Activated CD8-positive, alpha-beta memory T cell treated with anti-CD3 and anti-CD28 coated beads, Interleukin-2, amount 10 ng/mL, durations not matched to agents 7 days and 5 days (primary cell): ENCODE data around the gene RNF225. TPM values are rescaled to one million over a fixed set of nuclear protein-coding genes. Genes with fewer than 3 reads are reported as not detected.
"Not testable (repeated sequence)": the region's sequence is repeated elsewhere in the genome, so short reads cannot be mapped to it uniquely, and the experiment has no call there.

Experiments used
- ATAC-seq: fragments of 150-1000 bp; cut with Tn5 transposase; one replicate; pipeline ENCODE4 v1.10.0; 2021; ENCODE audit warnings: moderate library complexity
- CTCF ChIA-PET: fragments of 350-600 bp; sonication (Branson Sonifier 250); formaldehyde crosslinking; loops from one replicate; lab custom pipeline; 2021; ENCODE audit warnings: antibody characterized with exemption; lab: Charles Lee
- DNase-seq: peaks from one replicate; pipeline ENCODE4 v3.0.0-alpha.2; 2020
- H3K27ac Mint-ChIP-seq: one replicate; pipeline ENCODE4 v1.8.0; 2021; ENCODE audit warnings: mild to moderate bottlenecking, mixed read lengths
- H3K27me3 Mint-ChIP-seq: one replicate; pipeline ENCODE4 v1.8.0; 2021; ENCODE audit warnings: mixed read lengths
- H3K36me3 Mint-ChIP-seq: one replicate; pipeline ENCODE4 v1.8.0; 2021; ENCODE audit warnings: mild to moderate bottlenecking, mixed read lengths
- H3K4me1 Mint-ChIP-seq: one replicate; pipeline ENCODE4 v1.8.0; 2021; ENCODE audit warnings: mixed read lengths
- H3K4me3 Mint-ChIP-seq: one replicate; pipeline ENCODE4 v1.8.0; 2021; ENCODE audit warnings: mild to moderate bottlenecking, moderate library complexity, mixed read lengths
- H3K9me3 Mint-ChIP-seq: one replicate; pipeline ENCODE4 v1.8.0; 2022; ENCODE audit warnings: low read depth, mixed read lengths
- total RNA-seq, 2 experiments: library from RNA; stranded (reverse); gene quantifications; one replicate each; pipeline ENCODE4 v1.2.3, GENCODE V29; 2021

RNF225 gene
- under 1 TPM; 0.61 to 0.70 TPM for total RNA-seq

- Mint-ChIP-seq H3K4me3 (no peak within 1 kb of the TSS), H3K27me3 (peaks cover 8% of the 10 kb centered on the region), H3K4me1 (peaks cover 33% of the 10 kb centered on the region), H3K27ac (no peak within 1 kb of the TSS), H3K36me3 (peaks cover 39% of the 10 kb centered on the region), H3K9me3 (no peaks in the 10 kb centered on the region)
- ATAC-seq, result peak; percentile 8
- CTCF ChIA-PET, result no interaction called here
- no peak for DNase-seq
These were observed at the start of gene RNF225 for GRCh38 chr19:58395220-58395978. RNF225 (plus strand) TSS chr19:58395656; CDS start chr19:58396090, 434 bp downstream.

- Mint-ChIP-seq H3K27ac (peak overlapping the region; percentile 89), H3K36me3 (peaks cover 22% of the 10 kb centered on the region), H3K27me3 (no peaks in the 10 kb centered on the region), H3K4me3 (peak overlapping the region; percentile 94), H3K9me3 (no peaks in the 10 kb centered on the region), H3K4me1 (peaks cover 26% of the 10 kb centered on the region)
- CTCF ChIA-PET, result interaction anchor here (1.3 to 1.9 kb wide), 7 partner anchors 15 to 172 kb away, joined by 3 to 16 read pairs (median 3); partner anchors contain the start of genes ZBTB45, ZNF497 and ZNF584
- ATAC-seq, result peak; percentile 97
- DNase-seq, result peak; percentile 83
These were observed 48.2 kb upstream of the RNF225 start for GRCh38 chr19:58346961-58347929.

- ATAC-seq, result peak; percentile 5
- not testable (repeated sequence) for DNase-seq, H3K27me3 Mint-ChIP-seq, H3K9me3 Mint-ChIP-seq
- H3K27ac Mint-ChIP-seq, result peak overlapping the region; percentile 89
- H3K4me3 Mint-ChIP-seq, result peak overlapping the region; percentile 94
- H3K36me3 Mint-ChIP-seq, result peaks cover 19% of the 10 kb centered on the region
- H3K4me1 Mint-ChIP-seq, result peaks cover 26% of the 10 kb centered on the region
- CTCF ChIA-PET, result interaction anchor here (1.2 to 1.9 kb wide), 9 partner anchors 15 to 171 kb away, joined by 3 to 16 read pairs (median 3); partner anchors contain the start of genes ZBTB45, ZNF497 and ZNF584
These were observed 47.4 kb upstream of the RNF225 start for GRCh38 chr19:58348080-58348479.

GRCh38 chr19:58349590-58349989 is 45.9 kb upstream of the RNF225 start:
- DNase-seq (no peak), ATAC-seq (no peak)
- Mint-ChIP-seq H3K36me3 (peaks cover 17% of the 10 kb centered on the region), H3K9me3 (no peaks in the 10 kb centered on the region), H3K27ac (peak overlapping the region; percentile 64), H3K4me1 (peaks cover 30% of the 10 kb centered on the region), H3K27me3 (no peaks in the 10 kb centered on the region), H3K4me3 (peak overlapping the region; percentile 44)
- CTCF ChIA-PET, result interaction anchor here (1.4 kb wide), 1 partner anchor 167 kb away, joined by 3 read pairs; no protein-coding TSS in a partner anchor

GRCh38 chr19:58350001-58350861 is 45.2 kb upstream of the RNF225 start:
- H3K27me3 Mint-ChIP-seq, result no peaks in the 10 kb centered on the region
- peak overlapping the region; percentile 44 for H3K4me3 Mint-ChIP-seq
- peaks cover 36% of the 10 kb centered on the region for H3K4me1 Mint-ChIP-seq
- ATAC-seq, result no peak
- peaks cover 17% of the 10 kb centered on the region for H3K36me3 Mint-ChIP-seq
- CTCF ChIA-PET, result no interaction called here
- no peak for DNase-seq
- H3K27ac Mint-ChIP-seq, result no peak overlapping the region
- H3K9me3 Mint-ChIP-seq, result no peaks in the 10 kb centered on the region

GRCh38 chr19:58350871-58351557 is 44.4 kb upstream of the RNF225 start:
- ATAC-seq, result no peak
- DNase-seq, result no peak
- Mint-ChIP-seq H3K4me1 (peaks cover 37% of the 10 kb centered on the region), H3K9me3 (no peaks in the 10 kb centered on the region), H3K36me3 (peaks cover 14% of the 10 kb centered on the region), H3K27me3 (no peaks in the 10 kb centered on the region), H3K27ac (no peak overlapping the region), H3K4me3 (no peak overlapping the region)
- CTCF ChIA-PET, result no interaction called here

- Mint-ChIP-seq H3K27me3 (no peaks in the 10 kb centered on the region), H3K27ac (no peak overlapping the region), H3K36me3 (peaks cover 14% of the 10 kb centered on the region), H3K9me3 (no peaks in the 10 kb centered on the region), H3K4me1 (peaks cover 40% of the 10 kb centered on the region), H3K4me3 (no peak overlapping the region)
- DNase-seq (no peak), ATAC-seq (no peak)
- CTCF ChIA-PET, result no interaction called here
These were observed 43.9 kb upstream of the RNF225 start for GRCh38 chr19:58351558-58351878.

GRCh38 chr19:58351990-58352755 is 43.3 kb upstream of the RNF225 start:
- CTCF ChIA-PET, result no interaction called here
- no peaks in the 10 kb centered on the region for H3K9me3 Mint-ChIP-seq
- ATAC-seq (no peak), DNase-seq (no peak)
- peaks cover 42% of the 10 kb centered on the region for H3K4me1 Mint-ChIP-seq
- no peaks in the 10 kb centered on the region for H3K27me3 Mint-ChIP-seq
- no peak overlapping the region for H3K27ac Mint-ChIP-seq
- H3K36me3 Mint-ChIP-seq, result peaks cover 14% of the 10 kb centered on the region
- no peak overlapping the region for H3K4me3 Mint-ChIP-seq

- H3K4me1 Mint-ChIP-seq, result peaks cover 42% of the 10 kb centered on the region
- H3K27ac Mint-ChIP-seq, result no peak within 1 kb of the TSS
- H3K9me3 Mint-ChIP-seq, result no peaks in the 10 kb centered on the region
- no peaks in the 10 kb centered on the region for H3K27me3 Mint-ChIP-seq
- CTCF ChIA-PET, result no interaction called here
- DNase-seq (no peak), ATAC-seq (no peak)
- no peak within 1 kb of the TSS for H3K4me3 Mint-ChIP-seq
- peaks cover 14% of the 10 kb centered on the region for H3K36me3 Mint-ChIP-seq
These were observed 42.4 kb upstream of the RNF225 start, which contains the start of gene A1BG for GRCh38 chr19:58352760-58353671. A1BG (minus strand) TSS chr19:58353492; CDS start chr19:58353437, 55 bp downstream.

- Mint-ChIP-seq H3K27me3 (no peaks in the 10 kb centered on the region), H3K4me1 (peaks cover 37% of the 10 kb centered on the region), H3K9me3 (no peaks in the 10 kb centered on the region), H3K4me3 (no peak overlapping the region), H3K36me3 (peaks cover 12% of the 10 kb centered on the region), H3K27ac (no peak overlapping the region)
- DNase-seq, result no peak
- CTCF ChIA-PET, result no interaction called here
- ATAC-seq, result no peak
These were observed 41.6 kb upstream of the RNF225 start for GRCh38 chr19:58353717-58354477.
